Stomach smooth muscle (tissue), 2 donors: ENCODE measurements around the gene ADGRD1.
"Not testable (repeated sequence)": the region's sequence is repeated elsewhere in the genome, so short reads cannot be mapped to it uniquely, and the experiment has no call there.

Experiments
- H3K27ac ChIP-seq: one replicate; pipeline ENCODE4 v1.7.0; 2013; ENCODE audit warnings: mild to moderate bottlenecking, low read length, inconsistent platforms
- H3K27me3 ChIP-seq, 2 donors: one replicate each; pipeline ENCODE4 v1.7.0; 2013; ENCODE audit warnings: low read length in 2 of 2; ENCODE audit not compliant: insufficient read depth in 2 of 2, control insufficient read depth in 1 of 2
- H3K36me3 ChIP-seq, 2 donors: one replicate each; pipeline ENCODE4 v1.7.0; 2013; ENCODE audit warnings: low read length in 2 of 2; ENCODE audit not compliant: control insufficient read depth in 2 of 2, insufficient read depth in 2 of 2
- H3K4me1 ChIP-seq: one replicate; pipeline ENCODE4 v1.7.0; 2013; ENCODE audit warnings: low read length; ENCODE audit not compliant: control insufficient read depth, insufficient read depth
- H3K4me3 ChIP-seq, 2 donors: one replicate each; pipeline ENCODE4 v1.7.0; 2013; ENCODE audit warnings: low read length in 2 of 2
- H3K9ac ChIP-seq, 2 donors: one replicate each; pipeline ENCODE4 v1.7.0; 2013; ENCODE audit warnings: low read length in 2 of 2, mild to moderate bottlenecking in 1 of 2
- H3K9me3 ChIP-seq, 2 donors: one replicate each; pipeline ENCODE4 v1.7.0; 2013; ENCODE audit warnings: low read length in 2 of 2; ENCODE audit not compliant: control insufficient read depth in 2 of 2
- donor health status: healthy.
- donor health status: Pancreatic carcinoma.

Gene ADGRD1

DNA sequence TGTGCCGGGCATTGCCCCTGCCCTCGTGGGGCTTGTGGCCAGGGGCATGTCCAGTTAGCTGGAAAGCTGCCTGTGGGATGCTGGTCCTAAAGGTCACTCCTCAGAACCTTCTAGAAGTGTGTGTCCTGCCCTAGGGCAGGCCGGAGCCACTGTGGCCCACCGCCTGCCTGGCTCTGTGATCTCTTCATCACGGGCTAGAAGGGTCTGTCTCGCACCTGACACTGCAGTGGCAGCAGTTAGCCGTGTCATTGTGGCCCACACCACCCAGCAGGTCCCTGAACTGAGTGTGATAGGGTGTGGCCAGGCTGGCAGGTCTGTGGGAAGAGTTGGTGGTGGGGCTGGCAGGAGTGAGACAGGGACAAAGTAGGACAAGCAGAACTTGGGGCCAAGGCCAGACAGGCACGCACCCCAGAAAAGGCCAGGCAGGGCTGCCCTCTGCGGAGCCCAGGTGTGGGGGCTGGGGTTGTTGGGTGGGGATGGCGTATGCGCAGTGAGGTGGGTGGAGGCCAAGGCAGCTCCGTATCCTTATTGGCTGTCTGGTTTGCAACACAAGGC is 41.2 kb downstream of the ADGRD1 start:
- H3K27me3 ChIP-seq: no peaks in the 10 kb centered on the region
- H3K27ac ChIP-seq: no peak overlapping the region
- no peak overlapping the region for H3K4me3 ChIP-seq
- peaks cover 2% of the 10 kb centered on the region for H3K4me1 ChIP-seq
- no peaks in the 10 kb centered on the region for H3K9me3 ChIP-seq
- no peak overlapping the region for H3K9ac ChIP-seq
- peaks cover 10 to 30% of the 10 kb centered on the region in 2 donors for H3K36me3 ChIP-seq

- not testable (repeated sequence) for H3K9me3 ChIP-seq, H3K27me3 ChIP-seq, H3K4me1 ChIP-seq, H3K27ac ChIP-seq, H3K4me3 ChIP-seq, H3K9ac ChIP-seq
- peaks cover 10 to 30% of the 10 kb centered on the region in 2 donors for H3K36me3 ChIP-seq
Measured at GRCh38 chr12:130995386-130995969, 41.8 kb downstream of the ADGRD1 start.

- peaks cover 6 to 19% of the 10 kb centered on the region in 2 donors for H3K36me3 ChIP-seq
- H3K27me3 ChIP-seq: no peaks in the 10 kb centered on the region
- H3K4me1 ChIP-seq: peaks cover 13% of the 10 kb centered on the region
- H3K4me3 ChIP-seq: no peak overlapping the region
- H3K9ac ChIP-seq: no peak overlapping the region
- H3K27ac ChIP-seq: no peak overlapping the region
- no peaks in the 10 kb centered on the region for H3K9me3 ChIP-seq
Measured at GRCh38 chr12:130998136-130998535, 44.4 kb downstream of the ADGRD1 start.

GRCh38 chr12:131000000-131000486 is 46.3 kb downstream of the ADGRD1 start:
- Histone ChIP-seq H3K4me1 (peaks cover 15% of the 10 kb centered on the region), H3K4me3 (no peak overlapping the region), H3K9me3 (no peaks in the 10 kb centered on the region), H3K36me3 (peaks cover 2 to 9% of the 10 kb centered on the region in 2 donors), H3K27ac (no peak overlapping the region), H3K27me3 (no peaks in the 10 kb centered on the region), H3K9ac (no peak overlapping the region)

DNA sequence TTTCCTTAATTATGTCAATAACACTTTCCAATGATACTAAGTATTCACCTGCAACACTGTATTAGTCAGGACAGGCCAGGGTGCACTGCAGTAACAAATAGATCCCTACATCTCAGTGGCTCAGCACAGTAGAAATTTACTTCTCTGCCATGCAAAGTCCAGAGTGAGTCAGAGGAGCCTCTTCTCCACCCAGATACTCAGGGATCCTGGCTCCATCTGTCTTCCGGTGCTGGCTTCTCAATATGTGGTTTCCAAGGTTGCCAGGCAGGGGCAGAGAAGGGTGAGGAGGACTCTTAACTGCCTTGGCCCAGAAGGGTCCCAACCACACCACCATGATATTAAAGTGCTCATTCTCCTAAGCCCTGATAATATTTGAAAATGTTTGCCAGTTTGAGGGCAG is 47.8 kb downstream of the ADGRD1 start:
- no peak overlapping the region for H3K9ac ChIP-seq
- H3K27me3 ChIP-seq: no peaks in the 10 kb centered on the region
- peaks cover 0 to 9% of the 10 kb centered on the region in 2 donors for H3K36me3 ChIP-seq
- H3K27ac ChIP-seq: peak overlapping the region; percentile 75
- H3K9me3 ChIP-seq: no peaks in the 10 kb centered on the region
- H3K4me1 ChIP-seq: peaks cover 22% of the 10 kb centered on the region
- H3K4me3 ChIP-seq: no peak overlapping the region

- H3K9ac ChIP-seq: peak overlapping the region; percentile 4 to 51
- peak overlapping the region; percentile 75 for H3K27ac ChIP-seq
Measured at GRCh38 chr12:131002216-131002631, 48.5 kb downstream of the ADGRD1 start.

DNA sequence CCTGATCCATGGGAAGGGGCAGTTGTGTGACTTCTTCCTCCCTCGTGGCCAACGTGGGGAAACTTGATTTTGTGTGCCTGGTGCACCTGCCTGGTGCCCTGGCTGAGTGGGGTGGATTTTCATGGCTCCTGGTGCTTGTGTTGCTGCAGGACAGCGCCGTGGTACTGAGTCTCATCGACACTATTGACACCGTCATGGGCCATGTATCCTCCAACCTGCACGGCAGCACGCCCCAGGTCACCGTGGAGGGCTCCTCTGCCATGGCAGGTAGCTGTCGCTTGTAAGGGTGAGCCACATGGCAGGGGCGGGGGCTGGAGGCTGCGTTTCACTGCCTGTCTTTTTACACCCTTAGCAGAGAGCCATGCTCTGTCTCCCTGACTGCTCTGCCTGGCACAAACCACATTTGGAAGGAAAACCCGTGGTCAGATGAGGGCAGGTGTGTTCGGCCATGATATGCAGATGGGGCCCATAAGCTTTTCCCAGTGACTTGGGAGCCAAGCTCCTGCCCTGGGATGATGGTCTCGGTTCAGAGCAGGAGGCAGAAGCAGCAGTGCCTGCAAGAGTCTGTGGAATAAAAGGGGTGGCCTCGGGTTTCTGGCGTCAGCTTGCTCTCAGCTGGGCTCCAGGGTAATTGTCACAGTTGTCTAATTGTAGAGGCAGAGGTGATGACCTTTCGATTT is 49.5 kb downstream of the ADGRD1 start:
- Histone ChIP-seq H3K4me1 (peaks cover 38% of the 10 kb centered on the region), H3K9ac (peak overlapping the region in 1 of 2 donors; percentile 4), H3K27ac (no peak overlapping the region), H3K9me3 (no peaks in the 10 kb centered on the region), H3K4me3 (no peak overlapping the region), H3K36me3 (peaks cover 0 to 9% of the 10 kb centered on the region in 2 donors), H3K27me3 (no peaks in the 10 kb centered on the region)

More at GRCh38 chr12:131002216-131002631, 48.5 kb downstream of the ADGRD1 start:
- Histone ChIP-seq H3K4me3 (no peak overlapping the region), H3K9me3 (no peaks in the 10 kb centered on the region), H3K27me3 (no peaks in the 10 kb centered on the region), H3K4me1 (peaks cover 29% of the 10 kb centered on the region), H3K36me3 (peaks cover 0 to 9% of the 10 kb centered on the region in 2 donors)

DNA sequence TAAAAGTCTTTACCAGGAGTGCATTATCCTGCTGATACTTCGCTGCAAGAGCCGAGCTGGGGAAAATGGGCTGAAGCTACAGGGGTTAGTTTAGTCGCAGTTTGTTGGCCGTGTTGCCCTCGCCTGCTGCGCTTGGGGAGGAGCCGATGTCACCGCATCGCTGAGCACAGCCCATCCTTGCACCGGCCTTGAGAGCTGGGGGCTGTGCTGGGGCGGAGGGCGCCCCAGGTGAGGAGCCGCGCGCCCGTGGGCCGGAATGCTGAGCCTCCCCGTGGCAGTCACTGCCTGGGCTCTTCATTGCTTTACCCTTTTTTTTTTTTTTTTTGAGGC is 50.0 kb downstream of the ADGRD1 start:
- Histone ChIP-seq H3K36me3 (peaks cover 0 to 8% of the 10 kb centered on the region in 2 donors), H3K4me3 (no peak overlapping the region), H3K4me1 (peaks cover 43% of the 10 kb centered on the region), H3K9ac (no peak overlapping the region), H3K27me3 (no peaks in the 10 kb centered on the region), H3K9me3 (no peaks in the 10 kb centered on the region), H3K27ac (no peak overlapping the region)

GRCh38 chr12:131004166-131004565 is 50.5 kb downstream of the ADGRD1 start:
- peaks cover 48% of the 10 kb centered on the region for H3K4me1 ChIP-seq
- no peaks in the 10 kb centered on the region for H3K9me3 ChIP-seq
- H3K36me3 ChIP-seq: peaks cover 2 to 3% of the 10 kb centered on the region in 2 donors
- no peak overlapping the region for H3K4me3 ChIP-seq
- H3K27ac ChIP-seq: no peak overlapping the region
- H3K27me3 ChIP-seq: no peaks in the 10 kb centered on the region
- no peak overlapping the region for H3K9ac ChIP-seq

GRCh38 chr12:131005161-131006035 is 51.7 kb downstream of the ADGRD1 start:
- Histone ChIP-seq H3K9ac (no peak overlapping the region), H3K4me1 (peaks cover 60% of the 10 kb centered on the region), H3K27ac (no peak overlapping the region), H3K4me3 (no peak overlapping the region), H3K36me3 (peaks cover 0 to 4% of the 10 kb centered on the region in 2 donors), H3K27me3 (no peaks in the 10 kb centered on the region), H3K9me3 (no peaks in the 10 kb centered on the region)
